ENCODE data around the gene PRXL2B. TPM values are rescaled to one million over a fixed set of nuclear protein-coding genes. Genes with fewer than 3 reads are reported as not detected.

The PRXL2B gene
- total RNA-seq, 120 experiments from 2014 or later = 24.0 to 76.4 (median 50.5) TPM

Other genes starting within 250 kb of the PRXL2B start
- gene MORN1, start 195.2 kb upstream of the PRXL2B start, total RNA-seq = 10 to 100 TPM; 14.0 to 39.6 (median 25.8) TPM
- 100 to 1,000 TPM in 3 of 120 experiments, 10 to 100 TPM in 117; 62.7 to 113 (median 81.7) TPM for gene RER1, start 194.9 kb upstream of the PRXL2B start, total RNA-seq
- 10 to 100 TPM; 15.4 to 34.4 (median 24.5) TPM for gene PEX10, start 174.2 kb upstream of the PRXL2B start, total RNA-seq
- 10 to 100 TPM; 15.5 to 43.3 (median 25.0) TPM for gene PLCH2, start 110.5 kb upstream of the PRXL2B start, total RNA-seq
- 10 to 100 TPM; 31.4 to 65.2 (median 46.7) TPM for gene PANK4, start 60.2 kb upstream of the PRXL2B start, total RNA-seq
- gene HES5, start 56.5 kb upstream of the PRXL2B start, total RNA-seq = 10 to 100 TPM in 45 of 120 experiments, 1 to 10 TPM in 74, under 1 TPM in 1; 0.56 to 50.1 (median 8.5) TPM
- 10 to 100 TPM; 12.0 to 44.5 (median 23.4) TPM for gene TNFRSF14, start 30.4 kb upstream of the PRXL2B start, total RNA-seq
- 1 to 10 TPM in 86 of 120 experiments, under 1 TPM in 29, not detected in 5; 0.18 to 5.4 (median 1.5) TPM for gene MMEL1, start 46.2 kb downstream of the PRXL2B start, total RNA-seq
- gene TTC34, start 214.9 kb downstream of the PRXL2B start, total RNA-seq = 1 to 10 TPM in 119 of 120 experiments, under 1 TPM in 1; 0.57 to 3.9 (median 1.9) TPM

Measured in dorsolateral prefrontal cortex (tissue), 118 donors.